Stimulated activated naive B cell treated with anti-CD40 and anti-IgM and Interleukin-4, amounts not matched to agents 10 μg/mL and 1 μg/mL and 100 μg/mL, for 72 hours (primary cell): ENCODE data around the gene SCN8A.
A peak's percentile ranks its signal among the peaks of the same experiment; 100 is the strongest.

Experiments
- ATAC-seq, 2 donors: fragments of 150-1000 bp; cut with Tn5 transposase; replicated peaks; 2 replicates each; pipeline ENCODE4 v1.10.0; 2021; ENCODE audit warnings: moderate library complexity in 1 of 2
- DNase-seq: peaks from one replicate; pipeline ENCODE4 v3.0.0; 2021
- H3K27ac Mint-ChIP-seq: one replicate; pipeline ENCODE4 v1.8.0; 2022; ENCODE audit warnings: mild to moderate bottlenecking, mixed read lengths
- H3K27me3 Mint-ChIP-seq, 2 donors: one replicate each; pipeline ENCODE4 v1.8.0; 2022; ENCODE audit warnings: mixed read lengths in 2 of 2
- H3K36me3 Mint-ChIP-seq, 2 donors: one replicate each; pipeline ENCODE4 v1.8.0; 2022; ENCODE audit warnings: mixed read lengths in 2 of 2, mild to moderate bottlenecking in 1 of 2
- H3K4me1 Mint-ChIP-seq, 2 donors: one replicate each; pipeline ENCODE4 v1.8.0; 2022; ENCODE audit warnings: mixed read lengths in 2 of 2, mild to moderate bottlenecking in 1 of 2
- H3K4me3 Mint-ChIP-seq, 2 donors: one replicate each; pipeline ENCODE4 v1.8.0; 2022; ENCODE audit warnings: mild to moderate bottlenecking in 2 of 2, mixed read lengths in 2 of 2, moderate library complexity in 1 of 2
- H3K9me3 Mint-ChIP-seq, 2 donors: one replicate each; pipeline ENCODE4 v1.8.0; 2022; ENCODE audit warnings: mixed read lengths in 2 of 2, mild to moderate bottlenecking in 1 of 2

The SCN8A gene

DNA sequence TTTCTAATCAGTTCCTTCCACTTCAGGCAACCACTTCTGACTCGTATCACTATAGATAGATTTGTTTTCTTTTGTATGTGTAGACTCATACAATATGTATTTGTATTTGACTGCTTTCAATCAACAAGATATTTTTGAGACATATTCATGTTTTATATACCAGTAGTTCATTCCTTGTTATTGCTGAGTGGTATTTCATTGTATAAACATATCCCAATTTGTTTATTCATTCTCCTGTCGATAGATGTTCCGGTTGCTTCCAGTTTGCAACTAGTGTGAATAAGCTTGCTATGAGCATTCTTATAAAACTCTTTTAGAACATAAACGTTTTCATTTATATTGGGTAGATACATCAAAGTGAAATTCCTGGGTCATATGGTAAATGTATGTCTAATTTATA is 138.3 kb downstream of the SCN8A start:
- peaks cover 9 to 17% of the 10 kb centered on the region in 2 donors for H3K9me3 Mint-ChIP-seq
- ATAC-seq = no peak
- DNase-seq = no peak
- peaks cover 30 to 37% of the 10 kb centered on the region in 2 donors for H3K27me3 Mint-ChIP-seq
- H3K4me1 Mint-ChIP-seq = no peaks in the 10 kb centered on the region
- peaks cover 2 to 4% of the 10 kb centered on the region in 2 donors for H3K36me3 Mint-ChIP-seq
- H3K27ac Mint-ChIP-seq = no peak overlapping the region
- H3K4me3 Mint-ChIP-seq = no peak overlapping the region

GRCh38 chr12:51730745-51731144 is 139.7 kb downstream of the SCN8A start:
- Mint-ChIP-seq H3K27ac (no peak overlapping the region), H3K27me3 (peaks cover 35 to 41% of the 10 kb centered on the region in 2 donors)

DNA sequence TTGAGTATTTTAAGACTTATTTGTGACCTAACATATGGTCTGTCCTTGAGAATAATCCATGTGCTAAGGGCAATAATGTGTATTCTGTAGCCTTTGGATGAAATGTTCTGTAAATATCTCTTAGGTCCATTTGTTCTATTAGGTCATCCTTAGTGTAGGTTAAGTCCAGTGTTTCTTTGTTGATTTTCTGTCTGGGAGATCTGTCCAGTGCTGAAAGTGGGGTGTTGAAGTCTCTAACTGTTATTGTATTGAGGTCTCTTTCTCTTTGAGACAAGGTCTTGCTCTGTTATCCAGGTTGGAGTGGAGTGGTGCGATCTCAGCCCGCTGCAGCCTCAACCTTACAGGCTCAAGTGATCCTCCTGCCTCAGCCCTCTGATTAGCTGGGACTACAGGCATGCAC is 149.5 kb downstream of the SCN8A start:
- H3K27me3 Mint-ChIP-seq = peaks cover 24 to 28% of the 10 kb centered on the region in 2 donors

More at GRCh38 chr12:51730745-51731144, 139.7 kb downstream of the SCN8A start:
- no peak overlapping the region for H3K4me3 Mint-ChIP-seq
- H3K36me3 Mint-ChIP-seq = peaks cover 2 to 4% of the 10 kb centered on the region in 2 donors
- peaks cover 10 to 18% of the 10 kb centered on the region in 2 donors for H3K9me3 Mint-ChIP-seq
- H3K4me1 Mint-ChIP-seq = no peaks in the 10 kb centered on the region
- DNase-seq (no peak), ATAC-seq (no peak)

GRCh38 chr12:51744235-51744634 is 153.2 kb downstream of the SCN8A start:
- H3K27ac Mint-ChIP-seq = no peak overlapping the region
- DNase-seq = no peak
- peaks cover 27% of the 10 kb centered on the region in 2 donors for H3K9me3 Mint-ChIP-seq
- H3K4me3 Mint-ChIP-seq = no peak overlapping the region
- H3K36me3 Mint-ChIP-seq = peaks cover 6 to 9% of the 10 kb centered on the region in 2 donors
- peaks cover 23 to 26% of the 10 kb centered on the region in 2 donors for H3K27me3 Mint-ChIP-seq
- no peaks in the 10 kb centered on the region for H3K4me1 Mint-ChIP-seq
- no peak for ATAC-seq

More for the DNA sequence above, 149.5 kb downstream of the SCN8A start:
- H3K4me3 Mint-ChIP-seq = no peak overlapping the region
- DNase-seq (no peak), ATAC-seq (no peak)
- H3K27ac Mint-ChIP-seq = no peak overlapping the region
- H3K9me3 Mint-ChIP-seq = peaks cover 27 to 28% of the 10 kb centered on the region in 2 donors
- H3K4me1 Mint-ChIP-seq = no peaks in the 10 kb centered on the region
- peaks cover 6 to 9% of the 10 kb centered on the region in 2 donors for H3K36me3 Mint-ChIP-seq

GRCh38 chr12:51744957-51745356 is 153.9 kb downstream of the SCN8A start:
- peaks cover 23% of the 10 kb centered on the region in 2 donors for H3K9me3 Mint-ChIP-seq
- no peaks in the 10 kb centered on the region for H3K4me1 Mint-ChIP-seq
- H3K27me3 Mint-ChIP-seq = peaks cover 20 to 28% of the 10 kb centered on the region in 2 donors
- peaks cover 6 to 9% of the 10 kb centered on the region in 2 donors for H3K36me3 Mint-ChIP-seq
- no peak for DNase-seq
- ATAC-seq = no peak
- H3K27ac Mint-ChIP-seq = no peak overlapping the region
- no peak overlapping the region for H3K4me3 Mint-ChIP-seq

GRCh38 chr12:51746416-51746815 is 155.4 kb downstream of the SCN8A start:
- no peaks in the 10 kb centered on the region for H3K4me1 Mint-ChIP-seq
- H3K27me3 Mint-ChIP-seq = peaks cover 25 to 33% of the 10 kb centered on the region in 2 donors
- peaks cover 6 to 7% of the 10 kb centered on the region in 2 donors for H3K36me3 Mint-ChIP-seq
- H3K27ac Mint-ChIP-seq = no peak overlapping the region
- no peak for ATAC-seq
- peaks cover 13% of the 10 kb centered on the region in 2 donors for H3K9me3 Mint-ChIP-seq
- no peak for DNase-seq
- H3K4me3 Mint-ChIP-seq = no peak overlapping the region

GRCh38 chr12:51748235-51748634 is 157.2 kb downstream of the SCN8A start:
- H3K27ac Mint-ChIP-seq = no peak overlapping the region
- H3K27me3 Mint-ChIP-seq = peaks cover 11 to 25% of the 10 kb centered on the region in 2 donors
- no peak for DNase-seq
- H3K4me3 Mint-ChIP-seq = no peak overlapping the region
- H3K4me1 Mint-ChIP-seq = no peaks in the 10 kb centered on the region
- peak in 1 of 2 donors; percentile 12 for ATAC-seq
- peaks cover 0 to under 1% of the 10 kb centered on the region in 2 donors for H3K9me3 Mint-ChIP-seq
- H3K36me3 Mint-ChIP-seq = no peaks in the 10 kb centered on the region

DNA sequence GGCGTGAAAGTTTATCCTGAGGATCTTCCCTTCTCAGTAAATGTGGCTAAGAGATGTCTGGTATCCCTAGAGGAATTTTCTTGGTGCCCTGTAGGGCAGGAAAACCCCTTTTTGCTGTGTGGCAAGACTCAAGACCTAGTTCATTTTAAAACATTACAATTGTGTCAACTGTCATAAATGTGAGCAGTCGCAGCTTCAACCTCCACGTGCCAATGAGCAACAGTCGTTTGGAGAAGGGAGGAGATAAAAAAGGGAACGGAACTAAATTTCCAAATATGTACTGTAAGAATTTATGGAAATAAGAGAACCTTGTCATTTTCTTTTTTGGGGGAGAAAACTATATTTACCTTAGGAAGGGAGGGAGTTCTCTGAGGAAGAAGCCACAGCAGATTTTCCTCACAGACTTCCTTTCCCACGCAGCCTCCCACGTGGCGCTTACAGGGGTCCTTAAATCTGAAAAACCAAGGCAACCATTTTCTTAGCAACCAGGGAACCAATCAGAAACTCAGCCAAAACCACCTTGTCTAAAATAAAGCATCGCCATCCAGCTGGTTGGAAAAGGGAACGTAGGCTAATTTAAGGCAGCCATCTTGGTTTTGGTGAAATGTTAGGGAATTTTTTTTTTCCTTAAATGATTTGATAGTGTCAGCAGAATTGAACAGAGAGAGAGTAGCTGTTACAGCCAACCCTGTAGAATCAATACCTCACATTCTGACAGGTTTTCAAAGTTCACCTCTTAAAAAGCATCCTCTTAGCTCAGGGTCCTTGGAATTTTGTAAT is 158.4 kb downstream of the SCN8A start:
- DNase-seq (no peak), ATAC-seq (no peak)
- Mint-ChIP-seq H3K27ac (no peak overlapping the region), H3K36me3 (no peaks in the 10 kb centered on the region), H3K9me3 (no peaks in the 10 kb centered on the region), H3K27me3 (peaks cover 7 to 20% of the 10 kb centered on the region in 2 donors), H3K4me1 (no peaks in the 10 kb centered on the region), H3K4me3 (no peak overlapping the region)

GRCh38 chr12:51749986-51750317 is 158.9 kb downstream of the SCN8A start:
- no peak overlapping the region for H3K27ac Mint-ChIP-seq
- no peaks in the 10 kb centered on the region for H3K4me1 Mint-ChIP-seq
- H3K27me3 Mint-ChIP-seq = peaks cover 7 to 14% of the 10 kb centered on the region in 2 donors
- no peak overlapping the region for H3K4me3 Mint-ChIP-seq
- no peak for ATAC-seq
- no peaks in the 10 kb centered on the region for H3K9me3 Mint-ChIP-seq
- DNase-seq = no peak
- H3K36me3 Mint-ChIP-seq = no peaks in the 10 kb centered on the region

- H3K9me3 Mint-ChIP-seq = no peaks in the 10 kb centered on the region
- ATAC-seq (peak; percentile 46 to 58), DNase-seq (no peak)
- no peak overlapping the region for H3K4me3 Mint-ChIP-seq
- no peak overlapping the region for H3K27ac Mint-ChIP-seq
- H3K36me3 Mint-ChIP-seq = no peaks in the 10 kb centered on the region
- H3K4me1 Mint-ChIP-seq = no peaks in the 10 kb centered on the region
- peaks cover 18 to 23% of the 10 kb centered on the region in 2 donors for H3K27me3 Mint-ChIP-seq
These were observed 160.6 kb downstream of the SCN8A start for GRCh38 chr12:51751661-51752060.

DNA sequence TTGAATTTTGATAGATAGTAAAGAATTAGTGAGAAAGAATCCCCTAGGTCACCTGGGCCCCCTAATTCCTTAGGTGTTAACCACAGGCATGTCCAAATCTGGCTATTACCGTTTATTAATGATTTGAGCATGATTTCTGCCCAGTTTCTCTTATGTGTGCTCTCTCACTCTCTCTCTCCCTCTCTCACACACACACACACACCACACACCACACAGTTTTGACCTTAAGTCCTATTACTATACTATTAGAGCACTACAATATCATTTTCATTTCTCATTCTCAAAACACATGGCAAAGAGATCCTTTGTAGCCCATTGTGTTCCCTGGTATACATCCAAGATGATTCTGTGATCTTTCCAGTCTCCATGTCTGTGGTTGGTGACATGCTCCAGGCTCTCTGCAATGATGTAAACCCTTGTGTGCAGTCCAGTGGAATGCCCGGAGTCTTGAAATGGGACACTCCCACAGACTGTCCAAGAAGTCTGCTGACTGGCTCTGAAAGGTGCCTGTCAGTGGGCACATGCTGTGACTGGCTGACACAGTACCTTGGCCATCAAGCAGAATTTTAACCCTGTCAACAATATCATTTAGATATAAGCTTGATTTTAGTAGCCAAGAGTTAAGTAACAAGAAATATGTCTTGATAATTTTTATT is 161.3 kb downstream of the SCN8A start:
- Mint-ChIP-seq H3K4me1 (no peaks in the 10 kb centered on the region), H3K4me3 (no peak overlapping the region)
- DNase-seq = no peak

GRCh38 chr12:51753980-51754675 is 163.1 kb downstream of the SCN8A start:
- Mint-ChIP-seq H3K36me3 (no peaks in the 10 kb centered on the region), H3K4me1 (no peaks in the 10 kb centered on the region), H3K27ac (no peak overlapping the region), H3K27me3 (peaks cover 18 to 22% of the 10 kb centered on the region in 2 donors), H3K9me3 (no peaks in the 10 kb centered on the region), H3K4me3 (no peak overlapping the region)
- DNase-seq (no peak), ATAC-seq (no peak)

More for the DNA sequence above, 161.3 kb downstream of the SCN8A start:
- no peaks in the 10 kb centered on the region for H3K9me3 Mint-ChIP-seq
- H3K27me3 Mint-ChIP-seq = peaks cover 18 to 23% of the 10 kb centered on the region in 2 donors
- no peak overlapping the region for H3K27ac Mint-ChIP-seq
- peak in 1 of 2 donors; percentile 58 for ATAC-seq
- no peaks in the 10 kb centered on the region for H3K36me3 Mint-ChIP-seq

DNA sequence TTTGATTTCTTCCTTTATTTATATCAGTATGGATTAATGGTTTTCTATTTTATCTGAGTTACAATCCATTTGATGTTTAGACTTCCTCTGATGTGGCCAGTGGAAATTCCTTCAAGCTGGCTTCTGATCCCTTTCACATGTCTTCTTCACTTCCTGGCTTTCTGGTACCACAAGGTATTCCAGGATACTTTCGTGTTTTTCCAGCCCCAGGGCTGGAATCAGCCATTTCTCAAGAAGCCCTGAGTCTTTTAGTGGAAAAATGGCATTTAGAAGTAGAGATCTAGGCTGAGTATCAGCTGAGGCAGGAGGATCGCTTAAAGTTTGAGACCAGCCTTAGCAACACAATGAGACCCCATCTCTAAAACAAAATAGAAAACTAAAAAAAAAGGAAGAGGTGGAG is 164.2 kb downstream of the SCN8A start:
- DNase-seq = no peak
- Mint-ChIP-seq H3K4me1 (no peaks in the 10 kb centered on the region), H3K9me3 (no peaks in the 10 kb centered on the region), H3K27me3 (peaks cover 13 to 16% of the 10 kb centered on the region in 2 donors), H3K4me3 (no peak overlapping the region), H3K27ac (no peak overlapping the region), H3K36me3 (no peaks in the 10 kb centered on the region)
- no peak for ATAC-seq

DNA sequence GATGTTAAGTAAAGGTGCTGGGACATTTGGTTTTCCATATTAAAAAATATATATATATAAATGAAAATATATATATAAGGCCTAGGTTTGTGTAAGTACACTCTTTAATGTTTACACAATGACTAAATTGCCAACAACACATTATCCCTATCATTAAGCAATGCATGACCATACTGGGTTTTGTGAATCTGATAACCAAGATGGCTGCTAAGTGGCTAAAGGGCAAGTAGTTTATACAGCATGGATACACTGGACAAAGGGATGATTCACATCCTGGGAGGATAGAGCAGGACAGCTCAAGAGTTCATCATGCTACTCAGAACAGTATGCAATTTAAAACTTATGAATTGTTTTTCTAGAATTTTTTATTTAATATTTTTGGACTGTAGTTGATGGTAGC is 168.1 kb downstream of the SCN8A start:
- ATAC-seq (no peak), DNase-seq (no peak)
- Mint-ChIP-seq H3K4me3 (no peak overlapping the region), H3K36me3 (no peaks in the 10 kb centered on the region), H3K27ac (no peak overlapping the region), H3K4me1 (no peaks in the 10 kb centered on the region), H3K27me3 (peaks cover 9 to 11% of the 10 kb centered on the region in 2 donors), H3K9me3 (no peaks in the 10 kb centered on the region)
